Activated T-helper 1 cell treated with Interleukin-2 at 50 U/mL for 16 hours (primary cell): Measurements from ENCODE around the gene FADS6.
"Not testable (repeated sequence)": the region's sequence is repeated elsewhere in the genome, so short reads cannot be mapped to it uniquely, and the experiment has no call there.

ENCODE experiments used
- DNase-seq: peaks from one replicate; pipeline ENCODE4 v3.0.0-alpha.2; 2020; ENCODE audit warnings: low read depth

The FADS6 gene

GRCh38 chr17:74888469-74888868, 5.0 kb downstream of the FADS6 start:
- DNase-seq = no peak

- no peak for DNase-seq
Observed at GRCh38 chr17:74883241-74883745, 10.1 kb downstream of the FADS6 start.

- DNase-seq = no peak
Observed at GRCh38 chr17:74882517-74883240, 10.8 kb downstream of the FADS6 start.

DNA sequence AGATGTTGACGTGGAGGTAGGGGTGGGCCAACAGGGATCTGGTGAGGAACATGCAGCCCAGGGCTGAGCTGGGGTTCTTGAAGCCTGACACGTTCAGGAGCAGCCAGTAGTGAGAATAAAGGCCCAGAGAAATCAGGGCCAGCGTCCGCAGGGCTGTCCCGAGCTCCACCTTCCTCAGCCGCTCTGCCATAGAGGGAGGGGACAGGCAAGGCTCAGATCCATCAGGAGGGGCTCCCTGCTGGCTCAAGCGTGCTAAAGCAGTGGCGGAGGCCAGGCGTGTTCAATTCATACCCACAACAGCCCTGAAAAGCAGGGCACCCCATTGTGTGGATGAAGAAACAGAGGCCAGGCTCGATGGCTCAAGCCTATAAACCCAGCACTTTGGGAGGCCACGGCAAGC, 12.4 kb downstream of the FADS6 start:
- no peak for DNase-seq

DNA sequence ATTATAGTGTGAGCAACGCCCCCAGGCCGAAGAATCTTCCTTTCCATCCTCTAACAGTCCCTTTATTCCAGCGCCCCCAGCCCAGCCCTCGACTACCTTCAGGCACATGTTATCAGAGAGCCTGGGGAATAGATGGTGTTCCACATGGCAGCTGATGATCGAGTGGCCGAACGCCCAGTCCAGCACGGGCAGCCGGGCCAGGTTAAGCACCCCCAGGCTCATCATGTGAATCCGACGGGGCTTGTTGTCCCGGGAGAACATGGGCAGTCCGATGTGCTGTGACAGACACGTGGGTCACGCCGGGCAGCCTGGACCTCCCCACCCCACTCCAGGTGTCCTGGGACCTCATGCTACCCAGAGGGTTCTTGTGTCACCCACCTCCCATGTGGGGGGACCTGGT, 14.1 kb downstream of the FADS6 start:
- no peak for DNase-seq

GRCh38 chr17:74878658-74879057, 14.8 kb downstream of the FADS6 start:
- DNase-seq = no peak

DNA sequence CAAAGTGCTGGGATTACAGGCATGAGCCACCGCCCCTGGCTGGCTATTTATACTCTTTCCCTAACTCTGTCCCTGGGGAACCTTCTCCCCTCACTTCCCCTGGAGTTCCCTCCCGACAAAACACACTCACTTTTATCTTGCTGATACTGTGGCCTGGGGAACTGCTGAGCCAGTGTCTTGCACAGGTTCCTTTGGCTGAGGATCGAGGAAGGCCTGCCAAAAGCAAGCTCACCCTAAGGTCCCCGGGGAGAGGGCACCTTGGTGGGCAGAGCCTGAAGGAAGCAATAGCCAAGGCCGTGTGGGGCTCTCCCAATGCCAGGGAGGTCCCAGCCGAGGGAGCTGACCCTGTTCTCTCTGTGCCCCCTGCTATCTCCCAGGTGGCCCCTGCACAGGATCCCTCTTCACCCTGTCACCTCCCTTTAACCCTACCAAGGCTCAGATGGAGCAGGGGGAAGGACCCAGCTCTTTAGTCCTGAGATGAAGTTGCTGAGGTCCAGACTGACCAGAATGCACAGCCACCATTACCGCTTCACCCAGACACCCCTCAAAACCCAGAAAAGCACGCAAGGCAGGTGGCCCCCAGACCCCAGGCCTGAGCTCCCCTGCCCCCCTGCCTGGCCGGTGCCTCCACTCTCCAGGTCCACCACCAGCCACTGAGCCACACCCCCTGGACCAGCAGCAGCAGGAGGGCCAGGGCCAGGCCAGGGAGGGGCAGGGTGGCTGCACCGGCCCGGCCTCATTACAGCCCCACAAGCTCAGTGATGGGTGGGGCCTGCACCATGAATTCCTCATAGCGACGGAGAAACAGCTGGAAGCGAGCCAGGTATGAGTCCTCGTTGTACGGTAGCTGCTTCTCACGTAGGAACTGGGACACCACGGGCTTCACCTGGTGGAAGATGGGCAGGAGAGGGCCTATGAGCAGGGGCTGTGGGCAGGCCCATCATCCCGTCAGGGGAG, 15.6 kb downstream of the FADS6 start:
- no peak for DNase-seq

DNA sequence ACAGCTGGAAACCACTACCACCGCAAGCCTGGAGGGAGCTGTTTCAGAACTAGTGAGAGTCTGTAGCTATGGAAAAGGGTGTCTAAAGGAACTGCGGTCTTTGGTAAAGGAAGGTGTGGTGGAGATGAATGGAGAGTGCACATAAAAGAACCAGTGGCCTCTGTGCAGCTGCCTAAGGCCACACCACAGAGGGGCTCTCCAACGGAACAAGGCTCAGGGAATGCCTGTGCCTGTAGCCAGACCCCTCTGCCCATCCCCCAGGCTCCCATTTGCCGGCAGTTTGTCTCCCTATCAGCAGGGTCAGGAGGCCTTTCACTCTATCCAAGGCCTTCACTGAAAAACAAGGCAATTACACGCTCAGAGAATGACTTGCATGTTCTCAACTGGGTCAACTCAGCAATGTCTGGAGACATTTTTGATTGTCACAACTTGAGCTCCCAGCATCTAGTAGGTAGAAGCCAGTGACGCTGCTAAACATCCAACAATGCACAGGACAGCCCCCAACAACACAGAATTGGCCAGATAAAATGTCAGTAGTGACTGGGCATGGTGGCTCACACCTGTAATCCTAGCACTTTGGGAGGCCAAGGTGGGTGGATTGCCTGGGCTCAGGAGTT, 17.3 kb downstream of the FADS6 start:
- no peak for DNase-seq

- no peak for DNase-seq
Observed at GRCh38 chr17:74875155-74875976, 18.1 kb downstream of the FADS6 start.

- no peak for DNase-seq
Observed at GRCh38 chr17:74874615-74875037, 18.8 kb downstream of the FADS6 start.

GRCh38 chr17:74873874-74874614, 19.4 kb downstream of the FADS6 start:
- DNase-seq = no peak

DNA sequence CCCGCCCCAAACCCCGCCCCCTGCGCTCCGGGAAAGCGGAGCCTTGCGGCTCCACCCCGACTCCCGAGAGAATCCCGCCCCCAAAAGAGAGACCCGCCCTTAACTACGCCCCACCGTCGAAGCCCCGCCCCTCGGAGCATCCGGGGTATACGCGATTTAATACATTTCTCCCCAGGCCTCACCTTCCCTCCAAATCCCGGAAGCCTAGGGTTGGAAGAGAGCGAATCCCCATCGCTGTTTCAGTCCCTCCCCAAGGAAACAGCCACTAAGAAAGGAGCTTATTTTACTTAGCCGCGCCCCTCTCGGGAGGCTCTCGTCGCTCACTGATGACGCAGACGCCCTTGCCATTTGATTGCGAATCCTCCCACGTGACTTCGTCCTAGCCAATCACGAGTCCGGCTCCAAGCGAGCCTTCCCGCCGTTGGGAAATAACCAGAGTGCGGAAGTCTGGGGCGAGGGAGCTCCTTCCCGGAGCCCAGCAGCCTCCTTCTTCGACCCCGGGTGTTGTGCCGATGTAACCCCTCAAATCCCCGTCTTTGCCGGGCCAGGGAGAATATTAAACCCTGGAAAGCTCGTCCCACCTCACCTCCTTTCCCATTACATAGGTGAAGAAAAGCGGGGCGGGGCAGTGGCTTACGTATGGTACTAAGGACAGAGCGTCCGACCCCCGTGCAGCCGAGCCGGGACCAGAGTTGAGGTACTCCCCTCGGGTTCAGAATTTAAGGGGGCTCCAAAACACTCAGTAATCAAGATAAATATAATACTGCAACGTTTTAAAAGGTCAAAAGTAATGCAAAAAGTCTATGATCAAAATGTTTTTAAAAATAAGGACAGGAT, 20.2 kb downstream of the FADS6 start:
- peak; percentile 96 for DNase-seq

GRCh38 chr17:74872313-74873036, 21.0 kb downstream of the FADS6 start, which contains the start of gene FDXR:
Gene FDXR, minus strand, starts transcription at chr17:74872994. Its CDS starts 50 bp downstream, at chr17:74872944.
- DNase-seq = no peak

DNA sequence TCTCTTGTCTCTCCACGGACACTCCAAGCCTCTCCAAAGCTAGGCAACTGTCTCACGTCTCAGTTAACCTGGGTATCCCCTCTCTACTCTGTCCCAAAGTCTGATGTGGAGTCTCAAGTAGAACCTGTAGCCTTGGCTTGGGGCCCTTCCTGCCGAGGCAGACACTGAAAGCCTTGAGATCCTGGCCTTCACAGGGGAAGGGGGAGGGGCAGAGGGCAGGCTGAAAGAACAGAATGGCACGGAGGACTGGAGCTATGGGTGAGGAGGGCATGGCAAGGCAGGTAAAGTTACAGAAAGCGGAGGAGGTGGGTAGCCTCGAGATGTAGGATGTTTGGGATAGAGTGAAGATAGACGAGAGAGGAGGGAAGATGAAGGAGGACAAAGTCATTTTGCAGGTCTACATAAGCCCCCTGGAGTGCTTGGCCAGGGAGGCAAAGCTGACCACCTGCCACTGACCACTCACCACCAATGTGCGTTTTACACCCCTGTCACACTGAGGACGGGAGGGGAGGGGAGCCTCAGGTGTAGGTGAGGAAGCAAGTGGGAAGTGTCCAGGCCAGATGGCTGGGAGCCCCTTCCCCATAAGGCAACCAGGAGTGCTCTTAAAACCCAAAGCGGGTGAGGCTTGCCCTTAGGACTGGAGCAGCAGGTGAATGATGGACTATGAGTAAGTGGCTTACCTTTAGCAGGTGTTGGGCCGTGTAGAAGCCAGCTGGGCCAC, 21.9 kb downstream of the FADS6 start:
- DNase-seq = no peak

GRCh38 chr17:74870512-74870911, 22.9 kb downstream of the FADS6 start:
- DNase-seq = no peak

DNA sequence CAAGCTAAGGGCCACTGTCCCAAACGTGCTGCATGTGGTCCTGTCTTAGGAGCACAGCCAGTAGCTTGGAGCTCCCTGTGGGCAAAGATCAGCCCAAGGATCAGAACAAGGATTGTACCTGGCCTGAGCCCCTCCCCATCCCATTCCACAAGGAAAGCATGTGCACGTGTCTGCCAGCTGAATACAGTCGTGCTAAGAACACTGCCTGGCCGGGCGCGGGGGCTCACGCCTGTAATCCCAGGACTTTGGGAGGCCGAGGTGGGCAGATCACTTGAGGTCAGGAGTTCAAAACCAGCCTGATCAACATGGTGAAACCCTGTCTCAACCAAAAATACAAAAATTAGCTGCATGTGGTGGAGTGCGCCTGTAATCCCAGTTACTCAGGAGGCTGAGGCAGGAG, 23.4 kb downstream of the FADS6 start:
- DNase-seq = not testable (repeated sequence)

GRCh38 chr17:74868908-74869255, 24.6 kb downstream of the FADS6 start:
- no peak for DNase-seq

DNA sequence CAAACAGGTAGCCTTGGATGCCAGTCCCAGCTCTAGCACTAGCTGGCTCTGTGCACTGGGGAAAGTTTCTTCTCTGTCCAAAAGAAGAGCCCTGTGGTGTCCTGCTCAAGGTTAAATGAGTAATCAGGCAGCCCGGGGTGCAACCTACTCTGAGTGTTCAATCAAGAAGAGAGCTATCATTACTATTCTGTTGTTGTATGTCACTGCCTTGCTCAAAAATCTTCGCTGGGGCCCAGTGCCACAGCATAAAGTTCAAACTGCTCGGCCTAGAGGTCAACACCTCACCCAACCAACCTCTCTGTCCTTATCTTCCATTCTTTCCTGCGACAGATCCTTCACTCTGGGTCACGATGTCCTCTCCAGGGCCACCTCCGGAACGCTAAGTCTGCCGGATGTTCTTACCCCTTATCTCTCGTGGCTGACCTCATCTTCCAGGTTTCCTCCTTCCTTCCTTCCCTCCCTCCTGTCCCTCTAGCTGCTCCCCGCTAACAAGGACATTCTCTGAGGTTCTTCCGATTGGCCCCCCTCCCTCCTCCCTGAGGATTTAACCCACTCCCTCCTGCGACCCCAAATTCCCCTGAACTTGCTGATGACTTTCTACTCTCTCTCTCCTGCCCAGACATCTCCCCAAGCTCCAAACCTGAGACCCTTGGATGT, 25.1 kb downstream of the FADS6 start:
- DNase-seq = no peak
